AG04450 (cell line): ENCODE results near the gene NPL. TPM values are rescaled to one million over a fixed set of nuclear protein-coding genes. Genes with fewer than 3 reads are reported as not detected.

Source experiments
- CTCF ChIA-PET: fragments of 300-600, 350-600 bp; formaldehyde crosslinking; extraction: SDS; loops from one replicate; lab custom pipeline; 2022; ENCODE audit warnings: antibody characterized with exemption, inconsistent platforms; lab: Charles Lee
- POLR2A ChIA-PET: fragments of 350-600 bp; formaldehyde crosslinking; extraction: SDS; loops from one replicate; lab custom pipeline; 2021; ENCODE audit warnings: antibody characterized with exemption, inconsistent platforms; lab: Yijun Ruan, JAX
- DNase-seq: peaks from one replicate; pipeline ENCODE4 v3.0.0-alpha.2; 2011; ENCODE audit warnings: low read depth, low spot score
- H3K27ac ChIP-seq: one replicate; pipeline ENCODE4 v1.5.1; 2012; ENCODE audit warnings: low read depth, low read length, control low read depth
- H3K27me3 ChIP-seq: one replicate; pipeline ENCODE4 v1.6.0; 2012; ENCODE audit warnings: low read length; ENCODE audit not compliant: control insufficient read depth, insufficient read depth
- H3K4me3 ChIP-seq: 2 replicates; pipeline ENCODE4 v1.5.1; 2011; ENCODE audit warnings: mild to moderate bottlenecking, low read depth, low read length, control low read depth
- H3K9me3 ChIP-seq: 2 replicates; pipeline ENCODE4 v1.5.1; 2012; ENCODE audit warnings: low read length; ENCODE audit not compliant: control insufficient read depth, insufficient read depth
- CTCF ChIP-seq: IDR thresholded peaks from 2 replicates; pipeline ENCODE4 v1.5.1; 2011; ENCODE audit warnings: low read depth, low read length, control low read depth, inconsistent platforms
- polyA plus RNA-seq: library from polyadenylated mRNA; depleted of rRNA; stranded (reverse); fragments of >200 nt; gene quantifications from 2 replicates; pipeline ENCODE4 v1.2.3, GENCODE V29; 2011

Gene NPL
- polyA plus RNA-seq, 1 experiment = 0.55 TPM

DNA sequence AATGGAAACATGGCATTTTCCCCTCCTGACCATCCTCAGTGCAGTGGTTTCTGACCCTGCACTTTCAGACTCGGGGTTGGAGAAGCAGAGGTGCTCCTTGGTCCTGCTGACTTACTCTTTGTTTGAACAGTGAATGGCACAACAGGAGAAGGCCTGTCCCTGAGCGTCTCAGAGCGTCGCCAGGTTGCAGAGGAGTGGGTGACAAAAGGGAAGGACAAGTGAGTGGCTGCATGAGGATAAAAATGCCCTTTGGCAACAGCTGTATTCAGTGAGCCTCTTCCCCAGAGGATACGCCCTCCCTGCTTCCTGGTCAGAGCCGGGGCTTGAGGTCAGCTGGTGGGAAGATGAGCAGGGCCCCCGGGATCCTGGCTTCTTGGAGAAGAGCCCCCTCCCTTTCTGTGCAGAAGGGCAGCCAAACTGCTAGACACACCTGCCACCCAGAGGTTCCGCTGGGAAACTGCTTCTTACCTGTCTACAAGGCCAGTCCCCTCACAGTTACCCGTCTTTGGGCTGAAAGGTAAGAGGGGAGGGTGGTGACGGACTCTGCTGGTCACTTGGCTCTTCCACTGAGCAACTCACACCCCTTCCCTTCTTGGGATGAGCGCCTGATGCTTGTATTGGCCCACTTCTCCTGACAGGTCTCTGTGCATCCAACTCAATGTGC, 16.6 kb downstream of the NPL start:
- POLR2A ChIA-PET = no interaction called here
- Histone ChIP-seq H3K27ac (no peak overlapping the region), H3K4me3 (no peak overlapping the region), H3K9me3 (no peaks in the 10 kb centered on the region), H3K27me3 (peaks cover 2% of the 10 kb centered on the region)
- CTCF ChIA-PET = no interaction called here
- no peak for DNase-seq
- TF ChIP-seq CTCF = no peak

- no peaks in the 10 kb centered on the region for H3K9me3 ChIP-seq
- no peaks in the 10 kb centered on the region for H3K27me3 ChIP-seq
- no peak overlapping the region for H3K4me3 ChIP-seq
- no peak overlapping the region for H3K27ac ChIP-seq
- POLR2A ChIA-PET = no interaction called here
- DNase-seq = no peak
- no peak for TF ChIP-seq CTCF
- CTCF ChIA-PET = no interaction called here
These were observed 18.3 kb downstream of the NPL start for GRCh38 chr1:182807907-182808306.

DNA sequence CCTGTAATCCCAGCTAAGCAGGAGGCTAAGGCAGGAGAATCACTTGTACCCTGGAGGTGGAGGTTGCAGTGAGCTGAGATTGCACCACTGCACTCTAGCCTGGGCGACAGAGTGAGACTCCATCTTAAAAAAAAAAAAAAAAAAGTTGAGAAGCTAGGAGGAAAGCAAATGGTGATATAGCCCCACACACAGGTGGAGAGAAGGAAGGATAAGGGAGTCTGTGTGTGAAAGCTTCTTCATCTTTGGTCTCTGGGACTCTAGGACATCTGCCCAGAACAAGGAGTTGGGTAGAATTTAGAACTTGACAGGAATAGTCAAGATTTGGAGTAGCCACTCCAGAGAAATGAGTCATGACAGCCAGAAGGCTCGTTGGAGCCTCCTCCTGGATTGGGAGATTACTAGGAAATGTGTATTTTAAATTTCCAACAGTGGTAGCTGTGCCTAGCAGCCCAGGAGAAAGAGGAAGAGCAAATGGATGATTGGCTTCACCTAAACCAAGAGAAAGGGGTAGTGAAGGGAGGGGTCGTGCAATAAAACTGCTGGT, 19.9 kb downstream of the NPL start:
- H3K9me3 ChIP-seq = no peaks in the 10 kb centered on the region
- ChIA-PET POLR2A (no interaction called here), CTCF (interaction anchor here (0.7 kb wide), 1 partner anchor 184 kb away, joined by 3 read pairs; no protein-coding TSS in a partner anchor)
- no peak overlapping the region for H3K4me3 ChIP-seq
- H3K27me3 ChIP-seq = no peaks in the 10 kb centered on the region
- no peak for DNase-seq
- no peak for TF ChIP-seq CTCF
- no peak overlapping the region for H3K27ac ChIP-seq

DNA sequence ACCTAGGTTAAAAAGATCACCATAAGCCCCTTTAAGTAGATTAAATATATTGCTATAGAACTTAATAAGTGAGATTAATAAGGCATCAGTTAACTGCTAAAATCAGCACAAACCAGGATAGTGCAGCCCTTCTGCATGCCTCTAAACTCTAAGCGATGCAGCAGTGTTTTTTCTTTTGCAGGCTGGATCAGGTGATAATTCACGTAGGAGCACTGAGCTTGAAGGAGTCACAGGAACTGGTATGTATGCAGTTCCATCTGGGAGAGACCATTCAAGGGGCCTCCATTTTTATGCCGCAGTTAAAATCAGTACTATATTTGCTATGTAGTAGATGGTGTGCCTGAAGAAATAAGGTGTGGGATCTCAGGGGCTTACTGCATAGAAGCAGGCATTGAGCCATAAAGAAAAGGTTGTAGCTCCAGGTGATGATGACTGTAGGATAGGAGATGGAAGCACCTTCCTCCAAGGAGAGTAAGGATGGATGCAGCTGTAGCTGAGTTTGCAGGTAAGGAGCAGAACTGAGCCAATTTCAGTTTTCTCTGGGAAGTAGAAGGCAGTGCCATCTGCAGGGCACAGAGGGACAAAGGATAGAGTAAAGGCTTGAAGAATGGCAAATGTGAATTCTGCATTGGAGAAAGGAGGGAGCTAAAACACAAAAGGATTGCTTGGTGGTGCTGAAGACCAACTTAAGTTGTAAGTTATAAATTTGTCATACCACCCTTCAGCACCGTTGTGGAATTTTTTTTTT, 22.6 kb downstream of the NPL start:
- CTCF ChIA-PET = interaction anchor here (1.2 kb wide), 1 partner anchor 29 kb away, joined by 4 read pairs; no protein-coding TSS in a partner anchor
- DNase-seq = no peak
- Histone ChIP-seq H3K27me3 (no peaks in the 10 kb centered on the region), H3K4me3 (no peak overlapping the region), H3K9me3 (no peaks in the 10 kb centered on the region), H3K27ac (no peak overlapping the region)
- TF ChIP-seq CTCF = no peak
- POLR2A ChIA-PET = no interaction called here

- H3K4me3 ChIP-seq = no peak overlapping the region
- no peak overlapping the region for H3K27ac ChIP-seq
- ChIA-PET CTCF (no interaction called here), POLR2A (no interaction called here)
- no peaks in the 10 kb centered on the region for H3K9me3 ChIP-seq
- DNase-seq = no peak
- peaks cover 3% of the 10 kb centered on the region for H3K27me3 ChIP-seq
- TF ChIP-seq CTCF = no peak
These were observed 27.3 kb downstream of the NPL start for GRCh38 chr1:182816863-182817262.
